ENCODE measurements around the gene NEXN. TPM values are rescaled to one million over a fixed set of nuclear protein-coding genes. Genes with fewer than 3 reads are reported as not detected.
A peak's percentile ranks its signal among the peaks of the same experiment; 100 is the strongest.

NEXN gene
- total RNA-seq, 1 experiment from 2014 or later, result 0.15 TPM

DNA sequence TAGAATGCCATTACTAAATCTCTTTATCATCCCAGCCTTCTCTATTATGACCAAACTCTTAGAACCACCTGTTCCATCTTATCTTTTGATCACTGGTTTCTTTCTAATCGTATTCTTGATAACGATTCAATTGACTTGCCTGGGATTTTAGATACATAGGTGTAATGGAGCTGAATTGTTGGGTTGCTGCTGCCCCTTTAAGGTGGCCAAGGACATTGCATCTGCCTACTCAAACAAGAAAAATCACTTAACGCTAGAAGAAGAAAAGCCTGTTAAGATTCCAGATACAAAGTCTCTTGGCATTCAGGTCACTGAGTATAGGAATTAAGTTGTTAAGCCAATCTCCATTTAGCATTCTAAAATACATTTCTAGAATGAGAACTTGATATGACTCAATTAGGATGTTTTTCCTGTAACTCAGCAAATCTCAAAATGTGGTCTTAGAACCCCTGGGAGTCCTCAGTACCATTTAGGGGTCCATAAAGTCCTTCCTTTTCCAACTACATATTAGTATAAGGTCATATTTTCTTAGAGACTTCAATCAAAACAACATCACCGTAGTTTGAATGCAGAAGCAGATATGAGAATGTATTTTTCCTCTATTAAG, 12.4 kb downstream of the NEXN start:
- RAD21 ChIA-PET (ENCODE audit: low non-redundant PET in 1 of 2, low total read pairs in 2 of 2, uncharacterized antibody in 2 of 2, unreplicated experiment in 2 of 2), result interaction anchor here in 1 of 2 experiments (1.0 kb wide), 1 partner anchor 214 kb away, joined by 3 read pairs; no protein-coding TSS in a partner anchor
- no peak overlapping the region for H3K4me2 ChIP-seq (ENCODE audit: low read length)
- H3K9ac ChIP-seq (ENCODE audit: low read length), result no peak overlapping the region
- no peaks in the 10 kb centered on the region for H4K20me1 ChIP-seq (ENCODE audit: insufficient read depth)
- no peak overlapping the region for H3K4me3 ChIP-seq (replicated peaks in 1 of 2; ENCODE audit: low read depth in 1 of 2, low read length in 2 of 2)
- BruUV-seq (replicated peaks), result no TSS peak
- no peaks in the 10 kb centered on the region for H3K4me1 ChIP-seq (ENCODE audit: control insufficient read depth in 1 of 2, insufficient read depth in 2 of 2, low read length in 2 of 2)
- no peaks in the 10 kb centered on the region for H3K9me2 ChIP-seq (ENCODE audit: insufficient read depth)
- POLR2A ChIA-PET, result no interaction called here
- no peaks in the 10 kb centered on the region for H3K9me3 ChIP-seq (ENCODE audit: control insufficient read depth in 1 of 2, insufficient read depth in 1 of 2, low read depth in 1 of 2, low read length in 2 of 2)
- TF ChIP-seq RAD21 (IDR thresholded peaks at IDR 0.05; ENCODE audit: low read depth), result peak; percentile 82
- no peak for TF ChIP-seq JUND (IDR thresholded peaks at IDR 0.05)
- no peak for TF ChIP-seq POLR2A (IDR thresholded peaks at IDR 0.05; ENCODE audit: borderline replicate concordance, extremely low read depth, insufficient read depth, insufficient read length)
- no peak for TF ChIP-seq SIN3A (IDR thresholded peaks at IDR 0.05; ENCODE audit: low read depth)
- no peak for TF ChIP-seq ZFX (IDR thresholded peaks at IDR 0.05)
- TF ChIP-seq ZNF274 (IDR thresholded peaks at IDR 0.05; ENCODE audit: low read depth, low read length), result no peak
- TF ChIP-seq, protein P1, sequence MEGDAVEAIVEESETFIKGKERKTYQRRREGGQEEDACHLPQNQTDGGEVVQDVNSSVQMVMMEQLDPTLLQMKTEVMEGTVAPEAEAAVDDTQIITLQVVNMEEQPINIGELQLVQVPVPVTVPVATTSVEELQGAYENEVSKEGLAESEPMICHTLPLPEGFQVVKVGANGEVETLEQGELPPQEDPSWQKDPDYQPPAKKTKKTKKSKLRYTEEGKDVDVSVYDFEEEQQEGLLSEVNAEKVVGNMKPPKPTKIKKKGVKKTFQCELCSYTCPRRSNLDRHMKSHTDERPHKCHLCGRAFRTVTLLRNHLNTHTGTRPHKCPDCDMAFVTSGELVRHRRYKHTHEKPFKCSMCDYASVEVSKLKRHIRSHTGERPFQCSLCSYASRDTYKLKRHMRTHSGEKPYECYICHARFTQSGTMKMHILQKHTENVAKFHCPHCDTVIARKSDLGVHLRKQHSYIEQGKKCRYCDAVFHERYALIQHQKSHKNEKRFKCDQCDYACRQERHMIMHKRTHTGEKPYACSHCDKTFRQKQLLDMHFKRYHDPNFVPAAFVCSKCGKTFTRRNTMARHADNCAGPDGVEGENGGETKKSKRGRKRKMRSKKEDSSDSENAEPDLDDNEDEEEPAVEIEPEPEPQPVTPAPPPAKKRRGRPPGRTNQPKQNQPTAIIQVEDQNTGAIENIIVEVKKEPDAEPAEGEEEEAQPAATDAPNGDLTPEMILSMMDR (IDR thresholded peaks at IDR 0.05 in 2 of 3, conservative IDR thresholded peaks at IDR 0.05 in 1 of 3; ENCODE audit: borderline replicate concordance in 1 of 3, insufficient read depth in 1 of 3, low read depth in 2 of 3, low read length in 2 of 3), result peak; percentile 56 to 84 (median 73); a peak in 5 of 6 replicates
- CTCF ChIA-PET, result interaction anchor here (1.2 to 1.4 kb wide), 2 partner anchors 121 to 588 kb away, joined by 3 to 4 read pairs; partner anchors contain the start of gene MIGA1
- ATAC-seq, result peak; percentile 90
- no peaks in the 10 kb centered on the region for H3K36me3 ChIP-seq (ENCODE audit: control insufficient read depth in 1 of 2, insufficient read depth in 2 of 2, low read length in 2 of 2)
- H3K79me2 ChIP-seq (ENCODE audit: insufficient read depth, low read length), result no peaks in the 10 kb centered on the region
- no peaks in the 10 kb centered on the region for H3K27me3 ChIP-seq (ENCODE audit: insufficient read depth, low read length)
- DNase-seq (ENCODE audit: low read depth, low spot score), result peak; percentile 53
- no peak overlapping the region for H3K27ac ChIP-seq (ENCODE audit: low read depth, low read length)
- no peak overlapping the region for H2AFZ ChIP-seq (ENCODE audit: low read depth, low read length, poor library complexity, severe bottlenecking)
- intact Hi-C loops (cut with micrococcal nuclease), result loop anchor here (1.0 to 10.0 kb wide), 3 partner anchors 216 to 752 kb away; partner anchors contain the start of gene ZZZ3

- intact Hi-C loops (cut with micrococcal nuclease), result loop anchor here (10.0 kb wide), 2 partner anchors 221 to 371 kb away; partner anchors contain the start of gene ZZZ3
- DNase-seq (ENCODE audit: low read depth, low spot score), result no peak
- POLR2A ChIA-PET, result no interaction called here
- H2AFZ ChIP-seq (ENCODE audit: low read depth, low read length, poor library complexity, severe bottlenecking), result no peak overlapping the region
- no peaks in the 10 kb centered on the region for H3K9me2 ChIP-seq (ENCODE audit: insufficient read depth)
- H3K27ac ChIP-seq (ENCODE audit: low read depth, low read length), result no peak overlapping the region
- CTCF ChIA-PET, result no interaction called here
- RAD21 ChIA-PET (ENCODE audit: low non-redundant PET in 1 of 2, low total read pairs in 2 of 2, uncharacterized antibody in 2 of 2, unreplicated experiment in 2 of 2), result no interaction called here
- no peak for ATAC-seq
- H3K79me2 ChIP-seq (ENCODE audit: insufficient read depth, low read length), result no peaks in the 10 kb centered on the region
- H3K36me3 ChIP-seq (ENCODE audit: control insufficient read depth in 1 of 2, insufficient read depth in 2 of 2, low read length in 2 of 2), result no peaks in the 10 kb centered on the region
- H3K4me3 ChIP-seq (replicated peaks in 1 of 2; ENCODE audit: low read depth in 1 of 2, low read length in 2 of 2), result no peak overlapping the region
- H3K4me1 ChIP-seq (ENCODE audit: control insufficient read depth in 1 of 2, insufficient read depth in 2 of 2, low read length in 2 of 2), result no peaks in the 10 kb centered on the region
- no peaks in the 10 kb centered on the region for H4K20me1 ChIP-seq (ENCODE audit: insufficient read depth)
- H3K27me3 ChIP-seq (ENCODE audit: insufficient read depth, low read length), result no peaks in the 10 kb centered on the region
- H3K4me2 ChIP-seq (ENCODE audit: low read length), result no peak overlapping the region
- no TSS peak for BruUV-seq (replicated peaks)
- H3K9me3 ChIP-seq (ENCODE audit: control insufficient read depth in 1 of 2, insufficient read depth in 1 of 2, low read depth in 1 of 2, low read length in 2 of 2), result no peaks in the 10 kb centered on the region
- no peak overlapping the region for H3K9ac ChIP-seq (ENCODE audit: low read length)
- no peak for TF ChIP-seq RAD21 (IDR thresholded peaks at IDR 0.05; ENCODE audit: low read depth)
- TF ChIP-seq SIN3A (IDR thresholded peaks at IDR 0.05; ENCODE audit: low read depth), result no peak
- TF ChIP-seq, protein P1 (IDR thresholded peaks at IDR 0.05 in 2 of 3, conservative IDR thresholded peaks at IDR 0.05 in 1 of 3; ENCODE audit: borderline replicate concordance in 1 of 3, insufficient read depth in 1 of 3, low read depth in 2 of 3, low read length in 2 of 3), result no peak
- TF ChIP-seq FOSL1 (IDR thresholded peaks at IDR 0.05; ENCODE audit: low read depth), result no peak
- no peak for TF ChIP-seq SP1 (IDR thresholded peaks at IDR 0.05; ENCODE audit: low read depth)
- no peak for TF ChIP-seq POLR2AphosphoS5 (IDR thresholded peaks at IDR 0.05; ENCODE audit: low read depth, low read length)
- no peak for TF ChIP-seq CBX3 (IDR thresholded peaks at IDR 0.05; ENCODE audit: low read depth)
- no peak for TF ChIP-seq SRF (IDR thresholded peaks at IDR 0.05; ENCODE audit: low read depth)
- no peak for TF ChIP-seq POLR2A (IDR thresholded peaks at IDR 0.05; ENCODE audit: borderline replicate concordance, extremely low read depth, insufficient read depth, insufficient read length)
- TF ChIP-seq ATF3 (IDR thresholded peaks at IDR 0.05), result no peak
- TF ChIP-seq, protein P2, sequence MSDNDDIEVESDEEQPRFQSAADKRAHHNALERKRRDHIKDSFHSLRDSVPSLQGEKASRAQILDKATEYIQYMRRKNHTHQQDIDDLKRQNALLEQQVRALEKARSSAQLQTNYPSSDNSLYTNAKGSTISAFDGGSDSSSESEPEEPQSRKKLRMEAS (IDR thresholded peaks at IDR 0.05), result no peak
- no peak for TF ChIP-seq EZH2 (IDR thresholded peaks at IDR 0.05)
- no peak for TF ChIP-seq ZFX (IDR thresholded peaks at IDR 0.05)
- no peak for TF ChIP-seq CEBPB (IDR thresholded peaks at IDR 0.05; ENCODE audit: low read depth)
- TF ChIP-seq ELF1 (IDR thresholded peaks at IDR 0.05; ENCODE audit: borderline replicate concordance, low read depth), result no peak
These were observed 17.2 kb downstream of the NEXN start for GRCh38 chr1:77905603-77906002.
